Ramos (cell line): Measurements from ENCODE around the gene CPNE4.
"Not testable (repeated sequence)": the region's sequence is repeated elsewhere in the genome, so short reads cannot be mapped to it uniquely, and the experiment has no call there.

Source experiments
- in situ Hi-C: fragments of 300-500 bp; cut with MboI; formaldehyde crosslinking; loops from one replicate; pipeline ENCODE4 v1.14.3; 2022; ENCODE audit warnings: low sequenced_read_pairs; ENCODE audit not compliant: unreplicated experiment

CPNE4 gene

GRCh38 chr3:131518680-131519079, 516.1 kb downstream of the CPNE4 start:
- in situ Hi-C loops = no loop called here

- in situ Hi-C loops = no loop called here
Observed at GRCh38 chr3:131505421-131505820, 529.4 kb downstream of the CPNE4 start.

GRCh38 chr3:131503320-131503635, 531.5 kb downstream of the CPNE4 start:
- in situ Hi-C loops = no loop called here

- in situ Hi-C loops = no loop called here
Observed at GRCh38 chr3:131502530-131503319, 532.1 kb downstream of the CPNE4 start, which contains the start of gene MRPL3. Gene MRPL3, minus strand, starts transcription at chr3:131502971. Its CDS starts 150 bp downstream, at chr3:131502821.

GRCh38 chr3:131501949-131502348, 532.9 kb downstream of the CPNE4 start:
- in situ Hi-C loops = no loop called here

- in situ Hi-C loops = no loop called here
Observed at GRCh38 chr3:131494706-131495105, 540.1 kb downstream of the CPNE4 start.

GRCh38 chr3:131491775-131492174, 543.0 kb downstream of the CPNE4 start:
- in situ Hi-C loops = no loop called here

- in situ Hi-C loops = no loop called here
Observed at GRCh38 chr3:131491084-131491483, 543.7 kb downstream of the CPNE4 start.

- in situ Hi-C loops = not testable (repeated sequence)
Observed at GRCh38 chr3:131486545-131486944, 548.3 kb downstream of the CPNE4 start.

GRCh38 chr3:131485119-131485518, 549.7 kb downstream of the CPNE4 start:
- in situ Hi-C loops = no loop called here

GRCh38 chr3:131484496-131485111, 550.2 kb downstream of the CPNE4 start:
- in situ Hi-C loops = no loop called here
